MM.1S (cell line): Measurements from ENCODE around the gene LRRK1.

ENCODE experiments used
- DNase-seq: peaks from one replicate; pipeline ENCODE4 v3.0.0-alpha.2; 2015
- H2AFZ ChIP-seq: fragments of 300-600 bp; sonication (generic); 2 replicates; pipeline ENCODE4 v1.6.0; 2016; ENCODE audit warnings: antibody characterized with exemption, low read length
- H3F3A ChIP-seq: fragments of 300-600 bp; sonication (generic); 2 replicates; pipeline ENCODE4 v1.6.1; 2016; ENCODE audit warnings: mild to moderate bottlenecking, antibody characterized with exemption, low read length, moderate library complexity, mixed read lengths; ENCODE audit not compliant: insufficient read depth
- H3K27ac ChIP-seq: fragments of 300-600 bp; sonication (generic); 2 replicates; pipeline ENCODE4 v1.5.1; 2016; ENCODE audit warnings: mild to moderate bottlenecking, low read length
- H3K27me3 ChIP-seq: fragments of 300-600 bp; sonication (generic); replicated peaks from 2 replicates; pipeline ENCODE4 v1.6.0; 2016; ENCODE audit warnings: low read length; ENCODE audit not compliant: insufficient read depth
- H3K36me3 ChIP-seq: fragments of 300-600 bp; sonication (generic); replicated peaks from 2 replicates; pipeline ENCODE4 v1.6.1; 2016; ENCODE audit warnings: mild to moderate bottlenecking, low read length, mixed read lengths; ENCODE audit not compliant: insufficient read depth
- H3K4me1 ChIP-seq: fragments of 300-600 bp; sonication (generic); 2 replicates; pipeline ENCODE4 v1.6.1; 2016; ENCODE audit warnings: low read length, mixed read lengths
- H3K4me2 ChIP-seq: fragments of 300-600 bp; sonication (generic); 2 replicates; pipeline ENCODE4 v1.6.0; 2016; ENCODE audit warnings: low read depth, low read length
- H3K4me3 ChIP-seq: fragments of 300-600 bp; sonication (generic); 2 replicates; pipeline ENCODE4 v1.5.1; 2016; ENCODE audit warnings: low read length, mixed read lengths
- H3K79me2 ChIP-seq: fragments of 300-600 bp; sonication (generic); 2 replicates; pipeline ENCODE4 v1.6.1; 2016; ENCODE audit warnings: mixed run types, low read length, mixed read lengths
- H3K9ac ChIP-seq: fragments of 300-600 bp; sonication (generic); 2 replicates; pipeline ENCODE4 v1.6.1; 2016; ENCODE audit warnings: low read length, mixed read lengths
- H3K9me2 ChIP-seq: fragments of 300-600 bp; sonication (generic); replicated peaks from 2 replicates; pipeline ENCODE4 v1.6.1; 2016; ENCODE audit warnings: mild to moderate bottlenecking, low read length, mixed read lengths; ENCODE audit not compliant: insufficient read depth
- H3K9me3 ChIP-seq: fragments of 300-600 bp; sonication (generic); replicated peaks from 2 replicates; pipeline ENCODE4 v1.6.1; 2016; ENCODE audit warnings: mild to moderate bottlenecking, low read length, mixed read lengths; ENCODE audit not compliant: insufficient read depth
- H4K20me1 ChIP-seq: fragments of 300-600 bp; sonication (generic); 2 replicates; pipeline ENCODE4 v1.6.1; 2016; ENCODE audit warnings: mild to moderate bottlenecking, low read length, moderate library complexity, mixed read lengths; ENCODE audit not compliant: insufficient read depth
- CTCF ChIP-seq: fragments of 300-600 bp; sonication (generic); IDR thresholded peaks from 2 replicates; pipeline ENCODE4 v1.5.1; 2016; ENCODE audit warnings: antibody characterized with exemption, low read length, mixed read lengths
- EZH2 ChIP-seq: fragments of 300-600 bp; sonication (generic); optimal IDR thresholded peaks from 2 replicates; pipeline ENCODE3; 2017; ENCODE audit warnings: low read depth, mild to moderate bottlenecking, antibody characterized with exemption, low read length, mixed read lengths
- EZH2phosphoT487 ChIP-seq: fragments of 300-600 bp; sonication (generic); IDR thresholded peaks from 2 replicates; pipeline ENCODE4 v1.6.1; 2018; ENCODE audit warnings: antibody characterized with exemption, low read length

LRRK1 gene

DNA sequence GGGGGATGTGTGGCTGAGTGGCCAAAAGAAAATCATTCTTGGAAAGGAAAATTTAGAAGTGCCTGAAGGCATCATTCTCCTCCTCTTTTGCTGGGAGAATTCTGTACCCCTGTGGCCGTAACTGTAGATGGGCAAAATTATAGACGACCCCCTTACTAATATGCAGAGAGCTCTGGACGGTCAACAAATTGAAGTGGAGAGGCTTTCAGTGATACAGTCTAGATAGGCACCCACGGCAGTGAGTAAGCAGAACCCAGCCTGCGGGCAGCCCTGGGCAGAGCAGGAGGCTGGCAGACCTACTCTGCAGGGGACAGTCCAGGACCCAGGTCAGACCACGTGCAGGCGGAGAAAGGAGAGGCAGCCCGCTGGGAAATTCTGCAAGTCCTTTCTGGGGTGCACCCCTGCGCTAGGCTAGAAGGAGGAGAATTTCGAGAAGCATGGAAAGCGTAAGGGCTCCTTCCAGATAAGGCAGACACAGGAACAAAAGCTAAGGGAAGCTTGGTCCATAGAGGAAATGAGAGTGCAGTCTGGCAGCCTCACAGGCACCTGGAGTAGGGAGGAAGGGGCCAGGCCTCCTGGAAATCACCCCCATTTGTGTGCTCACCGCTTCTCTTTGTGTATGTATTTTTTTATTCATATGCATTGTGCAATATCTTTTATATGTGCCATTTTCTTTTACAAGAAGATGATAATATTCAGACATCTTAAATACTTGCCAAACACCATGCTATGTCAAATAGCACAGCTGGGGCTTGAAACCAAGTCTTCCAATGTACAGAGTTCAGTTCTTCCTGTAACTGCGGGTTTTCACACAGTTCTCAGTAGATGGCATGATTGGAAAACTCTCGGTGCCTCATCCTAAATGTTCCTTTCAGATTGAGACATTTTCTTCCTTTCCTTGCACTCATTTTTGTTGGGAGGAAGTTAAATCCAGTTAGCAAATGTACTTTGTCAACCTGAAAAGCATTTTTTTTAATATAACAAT lies 40.2 kb downstream of the LRRK1 start:
- Histone ChIP-seq H3K27ac (no peak overlapping the region), H3K27me3 (no peaks in the 10 kb centered on the region), H3K4me1 (no peaks in the 10 kb centered on the region), H3F3A (no peaks in the 10 kb centered on the region), H3K9me2 (no peaks in the 10 kb centered on the region), H3K9ac (no peak overlapping the region), H3K4me3 (no peak overlapping the region), H4K20me1 (no peaks in the 10 kb centered on the region), H2AFZ (no peak overlapping the region), H3K4me2 (no peak overlapping the region), H3K79me2 (peaks cover 78% of the 10 kb centered on the region), H3K9me3 (no peaks in the 10 kb centered on the region), H3K36me3 (no peaks in the 10 kb centered on the region)
- TF ChIP-seq CTCF: no peak
- no peak for DNase-seq

GRCh38 chr15:100966997-100967396 lies 47.8 kb downstream of the LRRK1 start:
- H3K27me3 ChIP-seq: no peaks in the 10 kb centered on the region
- H3K79me2 ChIP-seq: peaks cover 7% of the 10 kb centered on the region; the same call in 1 of the 2 replicates
- no peaks in the 10 kb centered on the region for H3K36me3 ChIP-seq
- no peaks in the 10 kb centered on the region for H3F3A ChIP-seq
- no peak overlapping the region for H3K27ac ChIP-seq
- no peaks in the 10 kb centered on the region; the same call in 1 of the 2 replicates for H3K4me1 ChIP-seq
- TF ChIP-seq EZH2phosphoT487: no peak
- no peak for TF ChIP-seq CTCF
- TF ChIP-seq EZH2: no peak
- H2AFZ ChIP-seq: no peak overlapping the region
- no peaks in the 10 kb centered on the region for H4K20me1 ChIP-seq
- H3K9me3 ChIP-seq: no peaks in the 10 kb centered on the region
- H3K9ac ChIP-seq: no peak overlapping the region
- no peak overlapping the region for H3K4me3 ChIP-seq
- no peaks in the 10 kb centered on the region for H3K9me2 ChIP-seq
- H3K4me2 ChIP-seq: no peak overlapping the region
- DNase-seq: no peak

GRCh38 chr15:100968050-100968966 lies 49.2 kb downstream of the LRRK1 start:
- Histone ChIP-seq H4K20me1 (no peaks in the 10 kb centered on the region), H3F3A (no peaks in the 10 kb centered on the region), H3K27ac (no peak overlapping the region), H3K27me3 (no peaks in the 10 kb centered on the region), H2AFZ (no peak overlapping the region), H3K4me1 (no peaks in the 10 kb centered on the region; the same call in 1 of the 2 replicates), H3K9me3 (no peaks in the 10 kb centered on the region), H3K79me2 (peaks cover 4% of the 10 kb centered on the region; the same call in 1 of the 2 replicates), H3K9ac (no peak overlapping the region), H3K4me2 (no peak overlapping the region), H3K36me3 (no peaks in the 10 kb centered on the region), H3K9me2 (no peaks in the 10 kb centered on the region), H3K4me3 (no peak overlapping the region)
- no peak for DNase-seq
- TF ChIP-seq EZH2 (no peak), CTCF (no peak), EZH2phosphoT487 (no peak)
